H9 (cell line): Measurements from ENCODE around the gene LDB2. TPM values are rescaled to one million over a fixed set of nuclear protein-coding genes. Genes with fewer than 3 reads are reported as not detected.

Source experiments
- DNase-seq: peaks from one replicate; pipeline ENCODE4 v3.0.0-alpha.2; 2017
- H2AFZ ChIP-seq: one replicate; pipeline ENCODE4 v1.6.1; 2013; ENCODE audit warnings: mild to moderate bottlenecking, low read length, control low read depth, moderate library complexity
- H2AK5ac ChIP-seq: 2 replicates; pipeline ENCODE4 v1.6.1; 2013; ENCODE audit warnings: low read length, control low read depth, mixed read lengths; ENCODE audit not compliant: insufficient read length
- H2BK120ac ChIP-seq: one replicate; pipeline ENCODE4 v1.6.1; 2013; ENCODE audit warnings: low read depth, mild to moderate bottlenecking, low read length, control low read depth, inconsistent platforms; ENCODE audit not compliant: poor library complexity, severe bottlenecking
- H2BK12ac ChIP-seq: 2 replicates; pipeline ENCODE4 v1.6.1; 2013; ENCODE audit warnings: low read length, control low read depth, mixed read lengths, low read depth; ENCODE audit not compliant: insufficient read length
- H2BK15ac ChIP-seq: 2 replicates; pipeline ENCODE4 v1.6.1; 2013; ENCODE audit warnings: low read depth, low read length, control low read depth
- H2BK20ac ChIP-seq: one replicate; pipeline ENCODE4 v1.6.1; 2013; ENCODE audit warnings: low read depth, mild to moderate bottlenecking, low read length, control low read depth, inconsistent platforms; ENCODE audit not compliant: poor library complexity, severe bottlenecking
- H2BK5ac ChIP-seq: 2 replicates; pipeline ENCODE4 v1.6.1; 2013; ENCODE audit warnings: low read length, control low read depth, mixed read lengths; ENCODE audit not compliant: insufficient read length
- H3K14ac ChIP-seq: 2 replicates; pipeline ENCODE4 v1.6.1; 2013; ENCODE audit warnings: low read length, control low read depth; ENCODE audit not compliant: insufficient read depth
- H3K18ac ChIP-seq: 2 replicates; pipeline ENCODE4 v1.6.1; 2013; ENCODE audit warnings: low read depth, mild to moderate bottlenecking, mixed read lengths, low read length, control low read depth; ENCODE audit not compliant: insufficient read length
- H3K23ac ChIP-seq: 2 replicates; pipeline ENCODE4 v1.6.1; 2013; ENCODE audit warnings: low read length, control low read depth, mixed read lengths, low read depth; ENCODE audit not compliant: insufficient read length
- H3K23me2 ChIP-seq: 2 replicates; pipeline ENCODE4 v1.6.1; 2013; ENCODE audit warnings: low read depth, mild to moderate bottlenecking, mixed read lengths, low read length, control low read depth; ENCODE audit not compliant: insufficient read length, poor library complexity, severe bottlenecking
- H3K27ac ChIP-seq: 2 replicates; pipeline ENCODE4 v1.5.1; 2013; ENCODE audit warnings: low read length, control low read depth, mixed read lengths, low read depth; ENCODE audit not compliant: insufficient read length
- H3K27me3 ChIP-seq: 2 replicates; pipeline ENCODE4 v1.6.1; 2013; ENCODE audit warnings: low read length, control low read depth, inconsistent platforms; ENCODE audit not compliant: insufficient read depth
- H3K4ac ChIP-seq: 2 replicates; pipeline ENCODE4 v1.6.1; 2013; ENCODE audit warnings: low read depth, mild to moderate bottlenecking, control low read depth, inconsistent platforms, low read length, moderate library complexity
- H3K4me1 ChIP-seq: 2 replicates; pipeline ENCODE4 v1.6.1; 2013; ENCODE audit warnings: low read length, control low read depth, inconsistent platforms; ENCODE audit not compliant: insufficient read depth
- H3K4me2 ChIP-seq: 2 replicates; pipeline ENCODE4 v1.6.1; 2013; ENCODE audit warnings: low read length, control low read depth, mixed read lengths; ENCODE audit not compliant: insufficient read length, insufficient read depth
- H3K56ac ChIP-seq: 2 replicates; pipeline ENCODE4 v1.6.1; 2013; ENCODE audit warnings: low read depth, mild to moderate bottlenecking, mixed read lengths, low read length, control low read depth; ENCODE audit not compliant: insufficient read length
- H3K79me1 ChIP-seq: 2 replicates; pipeline ENCODE4 v1.6.1; 2013; ENCODE audit warnings: low read depth, mild to moderate bottlenecking, moderate library complexity, low read length, control low read depth, inconsistent platforms; ENCODE audit not compliant: insufficient read depth, poor library complexity, severe bottlenecking
- H3K79me2 ChIP-seq: 2 replicates; pipeline ENCODE4 v1.6.1; 2013; ENCODE audit warnings: low read length, control low read depth, inconsistent platforms; ENCODE audit not compliant: insufficient read depth
- H3K9ac ChIP-seq: 2 replicates; pipeline ENCODE4 v1.6.1; 2013; ENCODE audit warnings: low read length, control low read depth, mixed read lengths; ENCODE audit not compliant: insufficient read length; ENCODE audit errors: extremely low read depth
- H3K9me3 ChIP-seq: one replicate; pipeline ENCODE4 v1.6.1; 2013; ENCODE audit warnings: low read depth, low read length, inconsistent platforms; ENCODE audit not compliant: control insufficient read depth
- H3T11ph ChIP-seq: one replicate; pipeline ENCODE4 v1.6.1; 2013; ENCODE audit warnings: mild to moderate bottlenecking, low read length, control low read depth, inconsistent platforms
- H4K20me1 ChIP-seq: one replicate; pipeline ENCODE4 v1.6.1; 2013; ENCODE audit not compliant: control insufficient read depth, insufficient read length, insufficient read depth
- H4K5ac ChIP-seq: 2 replicates; pipeline ENCODE4 v1.6.1; 2013; ENCODE audit warnings: low read depth, mild to moderate bottlenecking, mixed read lengths, low read length, control low read depth; ENCODE audit not compliant: insufficient read length
- H4K8ac ChIP-seq: replicated peaks from 2 replicates; pipeline ENCODE4 v1.6.1; 2013; ENCODE audit warnings: low read length, control low read depth, mixed read lengths, low read depth; ENCODE audit not compliant: insufficient read length
- H4K91ac ChIP-seq: 2 replicates; pipeline ENCODE4 v1.6.1; 2013; ENCODE audit warnings: low read depth, mild to moderate bottlenecking, moderate library complexity, mixed read lengths, low read length, control low read depth; ENCODE audit not compliant: insufficient read length
- H3K27ac Mint-ChIP-seq, 3 experiments: 2 replicates in 2 of 3; 3 replicates in 1 of 3; pipeline ENCODE4 v1.8.0; 2020 to 2021; ENCODE audit warnings: mixed read lengths in 3 of 3, mild to moderate bottlenecking in 1 of 3, moderate library complexity in 1 of 3
- H3K27me3 Mint-ChIP-seq: 2 replicates; pipeline ENCODE4 v1.8.0; 2021; ENCODE audit warnings: low read depth, mild to moderate bottlenecking, moderate library complexity, mixed read lengths
- H3K36me3 Mint-ChIP-seq, 3 experiments: 2 replicates in 2 of 3; 3 replicates in 1 of 3; pipeline ENCODE4 v1.8.0; 2020 to 2021; ENCODE audit warnings: low read depth in 3 of 3, mixed read lengths in 3 of 3; ENCODE audit not compliant: insufficient read depth in 1 of 3
- H3K4me1 Mint-ChIP-seq, 2 experiments: 2 replicates each; pipeline ENCODE4 v1.8.0; 2020; ENCODE audit warnings: mixed read lengths in 2 of 2
- H3K4me3 Mint-ChIP-seq, 2 experiments: 2 replicates in 1 of 2; 3 replicates in 1 of 2; pipeline ENCODE4 v1.8.0; 2020 to 2021; ENCODE audit warnings: mild to moderate bottlenecking in 2 of 2, mixed read lengths in 2 of 2, moderate library complexity in 1 of 2
- H3K9me3 Mint-ChIP-seq, 2 experiments: 2 replicates in 1 of 2; 3 replicates in 1 of 2; pipeline ENCODE4 v1.8.0; 2020; ENCODE audit warnings: mild to moderate bottlenecking in 2 of 2, mixed read lengths in 2 of 2, moderate library complexity in 1 of 2
- CTCF ChIP-seq: fragments of 200-600 bp; sonication (generic); conservative IDR thresholded peaks from 3 replicates; pipeline ENCODE4 v1.8.0; 2021; ENCODE audit warnings: antibody characterized with exemption, mild to moderate bottlenecking
- total RNA-seq: library from RNA; stranded (reverse); gene quantifications from 2 replicates; pipeline ENCODE4 v1.2.1, GENCODE V29; 2021

LDB2 gene
- total RNA-seq, 1 experiment from 2014 or later = 22.5 TPM

GRCh38 chr4:16752150-16752549, 146.3 kb downstream of the LDB2 start:
- Histone ChIP-seq H2BK120ac (no peak overlapping the region), H3K4ac (no peak overlapping the region), H3K27ac (no peak overlapping the region), H3K14ac (no peak overlapping the region), H3K23me2 (no peaks in the 10 kb centered on the region), H3K18ac (no peak overlapping the region), H3K27me3 (no peaks in the 10 kb centered on the region), H3T11ph (no peak overlapping the region), H3K56ac (no peak overlapping the region), H2AK5ac (no peak overlapping the region), H4K5ac (no peak overlapping the region), H4K20me1 (no peaks in the 10 kb centered on the region), H2AFZ (no peak overlapping the region), H4K91ac (no peak overlapping the region), H2BK20ac (no peak overlapping the region), H3K23ac (no peak overlapping the region), H3K9me3 (no peaks in the 10 kb centered on the region), H3K9ac (no peak overlapping the region), H3K79me1 (no peaks in the 10 kb centered on the region), H2BK5ac (no peak overlapping the region), H2BK12ac (no peak overlapping the region), H4K8ac (no peak overlapping the region), H3K4me2 (no peak overlapping the region), H3K79me2 (no peaks in the 10 kb centered on the region; the same call in 1 of the 2 replicates), H2BK15ac (no peak overlapping the region), H3K4me1 (peaks cover 6% of the 10 kb centered on the region; the same call in 1 of the 2 replicates)
- H3K27ac Mint-ChIP-seq = no peak overlapping the region
- peaks cover 22 to 26% of the 10 kb centered on the region in 2 experiments for H3K4me1 Mint-ChIP-seq
- no peak for DNase-seq
- peak; percentile 56 for TF ChIP-seq CTCF
- H3K36me3 Mint-ChIP-seq = peaks cover 10 to 20% (median 18%) of the 10 kb centered on the region in 3 experiments; a peak in 6 of 7 replicates
- H3K9me3 Mint-ChIP-seq = no peaks in the 10 kb centered on the region
- no peak overlapping the region for H3K4me3 Mint-ChIP-seq
- no peaks in the 10 kb centered on the region for H3K27me3 Mint-ChIP-seq
